ENCODE data around the gene ADAMTS18.

DNA sequence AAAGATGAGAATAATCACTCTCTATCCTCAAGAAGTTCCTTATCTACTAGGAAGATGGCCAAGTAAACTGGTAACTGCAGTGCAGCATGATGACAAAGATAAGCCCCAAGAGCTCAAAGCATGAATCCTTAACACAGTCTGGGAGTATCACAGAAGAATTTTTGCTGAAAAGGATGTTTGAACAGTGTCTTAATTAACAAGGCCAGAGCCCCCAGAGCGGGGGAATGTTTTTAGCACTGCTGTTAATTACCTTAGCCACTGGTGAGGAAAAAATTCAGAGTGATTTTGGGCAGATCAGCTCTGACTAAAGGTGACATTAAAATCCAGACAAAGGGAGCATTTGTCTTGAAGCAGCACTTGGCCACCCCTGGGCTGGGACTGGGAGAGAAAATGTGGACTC, 30.1 kb downstream of the ADAMTS18 start:
- no peak for TF ChIP-seq POLR2A (IDR thresholded peaks at IDR 0.05)
- TF ChIP-seq, protein P1, sequence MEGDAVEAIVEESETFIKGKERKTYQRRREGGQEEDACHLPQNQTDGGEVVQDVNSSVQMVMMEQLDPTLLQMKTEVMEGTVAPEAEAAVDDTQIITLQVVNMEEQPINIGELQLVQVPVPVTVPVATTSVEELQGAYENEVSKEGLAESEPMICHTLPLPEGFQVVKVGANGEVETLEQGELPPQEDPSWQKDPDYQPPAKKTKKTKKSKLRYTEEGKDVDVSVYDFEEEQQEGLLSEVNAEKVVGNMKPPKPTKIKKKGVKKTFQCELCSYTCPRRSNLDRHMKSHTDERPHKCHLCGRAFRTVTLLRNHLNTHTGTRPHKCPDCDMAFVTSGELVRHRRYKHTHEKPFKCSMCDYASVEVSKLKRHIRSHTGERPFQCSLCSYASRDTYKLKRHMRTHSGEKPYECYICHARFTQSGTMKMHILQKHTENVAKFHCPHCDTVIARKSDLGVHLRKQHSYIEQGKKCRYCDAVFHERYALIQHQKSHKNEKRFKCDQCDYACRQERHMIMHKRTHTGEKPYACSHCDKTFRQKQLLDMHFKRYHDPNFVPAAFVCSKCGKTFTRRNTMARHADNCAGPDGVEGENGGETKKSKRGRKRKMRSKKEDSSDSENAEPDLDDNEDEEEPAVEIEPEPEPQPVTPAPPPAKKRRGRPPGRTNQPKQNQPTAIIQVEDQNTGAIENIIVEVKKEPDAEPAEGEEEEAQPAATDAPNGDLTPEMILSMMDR (IDR thresholded peaks at IDR 0.05), result no peak
